ENCODE measurements around the gene WDFY4.

- no peak for TF ChIP-seq RCOR1 (IDR thresholded peaks at IDR 0.05; ENCODE audit: low read length)
- no peak for TF ChIP-seq CTCF (IDR thresholded peaks at IDR 0.05)
- no peak for TF ChIP-seq TEAD4 (IDR thresholded peaks at IDR 0.05; ENCODE audit: borderline replicate concordance, insufficient read depth)
- no peak for TF ChIP-seq SMC3 (IDR thresholded peaks at IDR 0.05; ENCODE audit: low read depth, low read length)
- no peak for TF ChIP-seq EZH2phosphoT487 (IDR thresholded peaks at IDR 0.05; ENCODE audit: borderline replicate concordance, low read depth)
- TF ChIP-seq GABPA (IDR thresholded peaks at IDR 0.05; ENCODE audit: low read depth), result no peak
- no peak for TF ChIP-seq EP300 (IDR thresholded peaks at IDR 0.05; ENCODE audit: borderline replicate concordance in 1 of 2, low read depth in 1 of 2, low read length in 1 of 2)
- no peak for TF ChIP-seq RAD21 (IDR thresholded peaks at IDR 0.05; ENCODE audit: low read length)
- no peak for TF ChIP-seq POLR2AphosphoS5 (IDR thresholded peaks at IDR 0.05; ENCODE audit: low read depth, low read length)
- TF ChIP-seq MXI1 (IDR thresholded peaks at IDR 0.05; ENCODE audit: low read depth, low read length), result no peak
- no peak for TF ChIP-seq MAX (IDR thresholded peaks at IDR 0.05; ENCODE audit: low read depth)
- TF ChIP-seq YY1 (IDR thresholded peaks at IDR 0.05; ENCODE audit: low read depth), result no peak
- TF ChIP-seq USF2 (IDR thresholded peaks at IDR 0.05; ENCODE audit: borderline replicate concordance, low read depth, low read length), result no peak
Observed at GRCh38 chr10:48880016-48880705, 195.5 kb downstream of the WDFY4 start.
